HCT116 (cell line): ENCODE data around the gene ALDH4A1. TPM values are rescaled to one million over a fixed set of nuclear protein-coding genes. Genes with fewer than 3 reads are reported as not detected.

Experiments
- ATAC-seq: fragments of 200-7000 bp; cut with Tn5 transposase; 2 replicates; pipeline ENCODE4 v1.9.1; 2020; ENCODE audit warnings: mild to moderate bottlenecking, moderate library complexity
- BruUV-seq: library from RNA; stranded (reverse); fragments of 400-500 nt; replicated peaks from 2 replicates; lab custom pipeline; 2021; lab: Mats Ljungman, UMichigan
- CTCF ChIA-PET: fragments of 300-600 bp; sonication (Branson Sonifier 250); formaldehyde crosslinking; loops from one replicate; lab custom pipeline; 2021; ENCODE audit warnings: antibody characterized with exemption; lab: Charles Lee
- POLR2A ChIA-PET: fragments of 300-600, 350-600 bp; sonication (Branson Sonifier 250); formaldehyde crosslinking; loops from one replicate; lab custom pipeline; 2021; ENCODE audit warnings: antibody characterized with exemption; lab: Charles Lee
- RAD21 ChIA-PET, 2 experiments: fragments of 300-600 bp; sonication (Branson Sonifier 250); formaldehyde crosslinking; loops; one replicate each; lab custom pipeline; 2023; ENCODE audit warnings: low total read pairs in 2 of 2; ENCODE audit not compliant: uncharacterized antibody in 2 of 2, unreplicated experiment in 2 of 2, low non-redundant PET in 1 of 2; lab: Charles Lee
- DNase-seq: peaks from one replicate; pipeline ENCODE4 v3.0.0-alpha.2; 2010; ENCODE audit warnings: low read depth, low spot score
- H2AFZ ChIP-seq: fragments of 200-600 bp; shearing (Covaris generic), sonication (generic); 2 replicates; pipeline ENCODE4 v1.6.1; 2017; ENCODE audit warnings: low read depth, mixed run types, mixed read lengths, antibody characterized with exemption, low read length; ENCODE audit not compliant: poor library complexity, severe bottlenecking
- H3K27ac ChIP-seq: 2 replicates; pipeline ENCODE4 v1.5.1; 2012; ENCODE audit warnings: low read depth, low read length
- H3K27me3 ChIP-seq: fragments of 200-600 bp; sonication (generic); 2 replicates; pipeline ENCODE4 v1.6.1; 2016; ENCODE audit warnings: mixed run types, low read length, mixed read lengths; ENCODE audit not compliant: insufficient read depth
- H3K36me3 ChIP-seq, 2 experiments: fragments of 200-500 bp in 1 of 2; fragments of 200-600 bp in 1 of 2; sonication (Bioruptor generic) in 1 of 2; sonication (generic) in 1 of 2; 2 replicates each; pipeline versions ENCODE4 v1.5.1 to v1.6.1; 2014 to 2016; ENCODE audit warnings: low read length in 2 of 2, inconsistent platforms in 1 of 2, mixed read lengths in 1 of 2, mixed run types in 1 of 2; ENCODE audit not compliant: insufficient read depth in 2 of 2, control insufficient read depth in 1 of 2
- H3K4me1 ChIP-seq, 2 experiments: fragments of 200-600 bp in 1 of 2; sonication (generic) in 1 of 2; 2 replicates each; pipeline versions ENCODE4 v1.5.1 to v1.6.1; 2012 to 2017; ENCODE audit warnings: low read length in 2 of 2, inconsistent platforms in 1 of 2, mild to moderate bottlenecking in 1 of 2, mixed read lengths in 1 of 2, mixed run types in 1 of 2, moderate library complexity in 1 of 2; ENCODE audit not compliant: insufficient read depth in 2 of 2, control insufficient read depth in 1 of 2
- H3K4me2 ChIP-seq: fragments of 200-600 bp; sonication (generic); 2 replicates; pipeline ENCODE4 v1.6.1; 2017; ENCODE audit warnings: mixed run types, low read length, mixed read lengths
- H3K4me3 ChIP-seq, 2 experiments: fragments of 200-600 bp in 1 of 2; sonication (generic) in 1 of 2; replicated peaks in 1 of 2; 2 replicates each; pipeline ENCODE4 v1.5.1; 2011 to 2016; ENCODE audit warnings: low read length in 2 of 2, control low read depth in 1 of 2, low read depth in 1 of 2, mild to moderate bottlenecking in 1 of 2, mixed read lengths in 1 of 2, mixed run types in 1 of 2
- H3K79me2 ChIP-seq: fragments of 200-600 bp; sonication (generic); 2 replicates; pipeline ENCODE4 v1.6.1; 2017; ENCODE audit warnings: mild to moderate bottlenecking, mixed run types, low read length, moderate library complexity, mixed read lengths; ENCODE audit not compliant: insufficient read depth
- H3K9ac ChIP-seq: fragments of 200-600 bp; sonication (generic); 2 replicates; pipeline ENCODE4 v1.6.1; 2016; ENCODE audit warnings: low read length, mixed read lengths
- H3K9me2 ChIP-seq: fragments of 200-600 bp; sonication (generic), shearing (Covaris generic); 2 replicates; pipeline ENCODE4 v1.6.1; 2017; ENCODE audit warnings: mixed run types, mild to moderate bottlenecking, moderate library complexity; ENCODE audit not compliant: insufficient read depth
- H3K9me3 ChIP-seq, 2 experiments: fragments of 200-500 bp in 1 of 2; fragments of 200-600 bp in 1 of 2; sonication (Bioruptor generic) in 1 of 2; sonication (generic) in 1 of 2; 2 replicates each; pipeline ENCODE4 v1.6.1; 2014 to 2017; ENCODE audit warnings: low read length in 2 of 2, mixed read lengths in 2 of 2, inconsistent platforms in 1 of 2, low read depth in 1 of 2, mild to moderate bottlenecking in 1 of 2, mixed run types in 1 of 2, moderate library complexity in 1 of 2; ENCODE audit not compliant: control insufficient read depth in 1 of 2, insufficient read depth in 1 of 2
- H4K20me1 ChIP-seq: fragments of 200-600 bp; sonication (generic), shearing (Covaris generic); 2 replicates; pipeline ENCODE4 v1.6.1; 2017; ENCODE audit warnings: mixed run types, mild to moderate bottlenecking, moderate library complexity; ENCODE audit not compliant: insufficient read depth
- SP1 ChIP-seq: IDR thresholded peaks from 2 replicates; pipeline ENCODE4 v1.6.1; 2012; ENCODE audit warnings: low read depth
- ZNF274 ChIP-seq: fragments of 200-500 bp; sonication (Bioruptor generic); IDR thresholded peaks from 2 replicates; pipeline ENCODE4 v1.6.1; 2014; ENCODE audit warnings: mild to moderate bottlenecking, low read depth, low read length, inconsistent platforms
- intact Hi-C: fragments of 100-400 bp; cut with micrococcal nuclease; formaldehyde crosslinking; loops from 2 replicates; pipeline ENCODE4 v1.10.0; 2022
- total RNA-seq: library from RNA; stranded (reverse); gene quantifications from one replicate; pipeline ENCODE4 v1.2.1, GENCODE V29; 2021; ENCODE audit not compliant: unreplicated experiment
- TF ChIP-seq, protein P1 (sequence below): IDR thresholded peaks from 2 replicates; pipeline ENCODE4 v1.6.1; 2012
- TF ChIP-seq, protein P2 (sequence below): IDR thresholded peaks from 2 replicates; pipeline ENCODE4 v1.6.1; 2012; ENCODE audit warnings: low read depth

ALDH4A1 gene
- total RNA-seq, 1 experiment from 2014 or later, result 12.6 TPM

DNA sequence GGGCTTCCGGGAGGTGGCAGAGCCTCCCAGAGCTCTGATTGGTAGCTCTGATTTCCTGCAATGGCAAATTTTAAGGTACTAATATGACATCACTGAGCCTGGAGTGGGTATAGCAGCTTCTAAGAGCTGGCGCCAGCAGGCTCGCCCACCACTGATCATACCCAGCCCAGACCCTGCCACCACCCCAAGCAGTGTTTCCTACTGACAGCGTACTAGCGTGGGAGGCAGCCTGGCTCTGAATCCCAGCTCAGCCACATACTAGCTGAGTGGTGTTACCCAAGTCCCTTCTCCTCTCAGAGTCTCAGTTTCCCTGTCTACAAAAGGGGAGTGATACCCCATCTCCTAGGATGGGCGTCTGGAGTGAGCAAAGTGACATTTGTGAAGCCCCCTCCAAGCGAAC is 13.0 kb upstream of the ALDH4A1 start:
- Histone ChIP-seq H3K4me3 (no peak overlapping the region), H3K9me3 (no peaks in the 10 kb centered on the region), H3K4me1 (peaks cover 0 to 8% of the 10 kb centered on the region in 2 experiments; a peak in 1 of 4 replicates), H3K9ac (no peak overlapping the region), H3K9me2 (no peaks in the 10 kb centered on the region), H3K27ac (no peak overlapping the region), H3K4me2 (no peak overlapping the region), H2AFZ (no peak overlapping the region), H4K20me1 (no peaks in the 10 kb centered on the region), H3K79me2 (peaks cover 3% of the 10 kb centered on the region; the same call in 1 of the 2 replicates), H3K36me3 (peaks cover 6 to 15% of the 10 kb centered on the region in 2 experiments; a peak in 2 of 4 replicates), H3K27me3 (no peaks in the 10 kb centered on the region)
- no peak for ATAC-seq
- RAD21 ChIA-PET, result no interaction called here
- POLR2A ChIA-PET, result no interaction called here
- DNase-seq, result no peak
- CTCF ChIA-PET, result interaction anchor here (1.2 to 3.3 kb wide), 2 partner anchors 13 kb away, joined by 4 to 36 read pairs; partner anchors contain the start of gene ALDH4A1
- intact Hi-C loops, result no loop called here
- BruUV-seq, result no TSS peak
- TF ChIP-seq, protein P1, sequence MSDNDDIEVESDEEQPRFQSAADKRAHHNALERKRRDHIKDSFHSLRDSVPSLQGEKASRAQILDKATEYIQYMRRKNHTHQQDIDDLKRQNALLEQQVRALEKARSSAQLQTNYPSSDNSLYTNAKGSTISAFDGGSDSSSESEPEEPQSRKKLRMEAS, result no peak
- TF ChIP-seq SP1 (no peak), ZNF274 (no peak)
- TF ChIP-seq, protein P2, sequence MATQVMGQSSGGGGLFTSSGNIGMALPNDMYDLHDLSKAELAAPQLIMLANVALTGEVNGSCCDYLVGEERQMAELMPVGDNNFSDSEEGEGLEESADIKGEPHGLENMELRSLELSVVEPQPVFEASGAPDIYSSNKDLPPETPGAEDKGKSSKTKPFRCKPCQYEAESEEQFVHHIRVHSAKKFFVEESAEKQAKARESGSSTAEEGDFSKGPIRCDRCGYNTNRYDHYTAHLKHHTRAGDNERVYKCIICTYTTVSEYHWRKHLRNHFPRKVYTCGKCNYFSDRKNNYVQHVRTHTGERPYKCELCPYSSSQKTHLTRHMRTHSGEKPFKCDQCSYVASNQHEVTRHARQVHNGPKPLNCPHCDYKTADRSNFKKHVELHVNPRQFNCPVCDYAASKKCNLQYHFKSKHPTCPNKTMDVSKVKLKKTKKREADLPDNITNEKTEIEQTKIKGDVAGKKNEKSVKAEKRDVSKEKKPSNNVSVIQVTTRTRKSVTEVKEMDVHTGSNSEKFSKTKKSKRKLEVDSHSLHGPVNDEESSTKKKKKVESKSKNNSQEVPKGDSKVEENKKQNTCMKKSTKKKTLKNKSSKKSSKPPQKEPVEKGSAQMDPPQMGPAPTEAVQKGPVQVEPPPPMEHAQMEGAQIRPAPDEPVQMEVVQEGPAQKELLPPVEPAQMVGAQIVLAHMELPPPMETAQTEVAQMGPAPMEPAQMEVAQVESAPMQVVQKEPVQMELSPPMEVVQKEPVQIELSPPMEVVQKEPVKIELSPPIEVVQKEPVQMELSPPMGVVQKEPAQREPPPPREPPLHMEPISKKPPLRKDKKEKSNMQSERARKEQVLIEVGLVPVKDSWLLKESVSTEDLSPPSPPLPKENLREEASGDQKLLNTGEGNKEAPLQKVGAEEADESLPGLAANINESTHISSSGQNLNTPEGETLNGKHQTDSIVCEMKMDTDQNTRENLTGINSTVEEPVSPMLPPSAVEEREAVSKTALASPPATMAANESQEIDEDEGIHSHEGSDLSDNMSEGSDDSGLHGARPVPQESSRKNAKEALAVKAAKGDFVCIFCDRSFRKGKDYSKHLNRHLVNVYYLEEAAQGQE, result no peak
